Stimulated activated CD4-positive, alpha-beta T cell treated with anti-CD3 and anti-CD28 coated beads, TNF-alpha, amount 100 ng/mL, for 4 hours (primary cell): ENCODE results near the gene PDHX.
A peak's percentile ranks its signal among the peaks of the same experiment; 100 is the strongest.

Experiments used
- DNase-seq, 3 experiments: peaks; one replicate each; pipeline ENCODE4 v3.0.0-alpha.2; 2020; ENCODE audit warnings: low read depth in 3 of 3

The PDHX gene

GRCh38 chr11:35043936-35044335 lies 127.5 kb downstream of the PDHX start:
- no peak for DNase-seq

GRCh38 chr11:35045236-35045820 lies 128.9 kb downstream of the PDHX start:
- peak in 2 of 3 experiments; percentile 38 to 57 for DNase-seq
